GM19240 (cell line): ENCODE measurements around the gene LGR4.
"Not testable (repeated sequence)": the region's sequence is repeated elsewhere in the genome, so short reads cannot be mapped to it uniquely, and the experiment has no call there.

Experiments used
- DNase-seq: peaks from one replicate; pipeline ENCODE4 v3.0.0; 2011; ENCODE audit warnings: low spot score; ENCODE audit not compliant: insufficient read length

Gene LGR4

GRCh38 chr11:27353593-27354358, 118.8 kb downstream of the LGR4 start:
- DNase-seq: no peak

- DNase-seq: no peak
Measured at GRCh38 chr11:27352781-27353180, 119.8 kb downstream of the LGR4 start.

DNA sequence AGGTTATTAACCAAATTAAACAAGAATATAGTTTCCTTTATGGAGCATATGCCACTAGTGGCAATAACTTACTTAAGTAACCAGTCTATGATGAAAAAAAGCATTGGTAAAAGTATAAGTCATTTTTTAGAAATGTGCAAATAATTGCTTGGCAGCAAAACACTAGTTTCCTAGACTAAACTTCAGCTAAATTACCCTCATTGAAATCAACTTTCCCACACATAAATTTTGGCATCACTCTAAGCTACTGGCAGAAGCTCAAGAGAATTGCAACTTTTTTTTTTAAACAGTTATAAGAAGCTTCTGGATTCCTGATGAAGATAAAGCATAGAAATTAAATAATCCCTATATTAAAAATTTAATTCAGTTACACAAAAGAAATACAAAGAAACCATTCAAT, 122.1 kb downstream of the LGR4 start:
- no peak for DNase-seq

- no peak for DNase-seq
Measured at GRCh38 chr11:27349919-27350318, 122.7 kb downstream of the LGR4 start.

DNA sequence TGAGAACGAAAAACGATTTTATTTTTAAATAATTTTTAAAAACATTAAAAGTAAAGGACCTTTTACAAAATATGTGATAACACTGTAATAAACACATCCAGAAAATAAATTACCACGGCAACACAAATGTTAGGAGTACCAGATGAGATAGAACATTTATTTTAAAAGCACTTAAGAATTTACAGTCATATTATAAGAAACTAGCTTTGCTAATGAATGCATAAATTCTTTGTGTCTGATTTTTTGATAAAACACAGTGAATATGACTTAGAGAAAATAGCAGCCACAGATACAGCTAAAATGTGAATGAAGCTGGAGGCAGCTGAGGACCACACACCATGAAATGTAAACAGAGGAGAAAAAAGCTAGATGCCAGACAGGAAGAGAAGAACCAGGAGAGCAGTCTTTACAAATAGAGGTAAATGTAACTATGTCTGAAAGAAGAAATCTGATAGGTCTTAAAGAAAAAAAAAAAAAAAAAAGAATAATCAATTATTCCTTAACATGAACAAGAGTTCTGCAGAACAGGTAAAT, 124.2 kb downstream of the LGR4 start:
- DNase-seq: no peak

GRCh38 chr11:27347359-27348339, 124.9 kb downstream of the LGR4 start:
- no peak for DNase-seq

- DNase-seq: no peak
Measured at GRCh38 chr11:27339941-27340340, 132.6 kb downstream of the LGR4 start.

GRCh38 chr11:27334764-27335163, 137.8 kb downstream of the LGR4 start:
- DNase-seq: not testable (repeated sequence)

DNA sequence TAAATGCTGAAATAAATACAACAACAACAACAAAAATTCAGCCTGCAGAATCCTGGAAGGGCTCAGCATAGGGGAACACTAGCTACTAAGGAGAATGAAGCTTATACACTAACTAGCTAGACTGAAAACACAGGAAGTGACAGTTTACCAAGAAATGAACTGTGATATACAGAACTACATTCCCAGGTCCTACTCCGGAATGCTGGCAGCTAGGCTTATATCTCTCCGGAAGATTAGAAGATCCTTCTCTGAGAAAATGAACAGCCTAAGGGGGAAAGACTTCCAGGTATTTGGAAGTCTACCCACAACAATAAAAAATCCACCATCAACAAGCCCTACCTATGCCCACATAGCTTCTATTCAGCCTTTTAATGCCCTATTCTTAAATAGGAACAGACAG, 140.6 kb downstream of the LGR4 start:
- no peak for DNase-seq

DNA sequence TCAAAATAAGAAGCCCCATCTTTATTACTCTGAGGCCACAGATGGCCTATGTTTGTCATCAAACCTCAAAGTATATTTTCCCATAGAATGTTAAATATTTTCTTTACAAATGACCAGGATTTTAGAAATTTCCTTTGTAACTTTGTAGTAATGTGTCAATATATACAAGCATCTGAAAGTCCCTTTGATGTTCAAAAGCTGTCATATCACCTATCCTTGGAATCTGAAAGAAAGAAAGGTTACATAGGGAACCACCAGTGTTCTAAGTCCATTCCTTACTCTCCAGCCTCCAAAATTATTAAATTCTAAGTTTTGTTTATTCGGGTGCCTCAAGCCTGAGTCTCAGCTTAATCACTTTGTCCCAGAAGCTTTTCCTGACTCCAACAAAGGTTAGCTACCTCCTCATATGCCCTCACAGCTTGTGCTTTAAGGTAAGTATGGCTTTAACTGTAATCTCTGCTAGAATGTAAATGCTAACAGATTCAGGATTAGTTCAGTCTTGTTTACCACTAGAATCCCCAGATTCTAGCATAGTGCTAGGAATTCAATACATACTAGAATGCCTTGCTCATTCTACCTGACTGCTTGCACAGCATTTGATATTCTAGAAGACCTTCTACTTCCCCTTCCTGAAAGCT, 141.8 kb downstream of the LGR4 start:
- DNase-seq: no peak

- DNase-seq: no peak
Measured at GRCh38 chr11:27329867-27330632, 142.5 kb downstream of the LGR4 start.

DNA sequence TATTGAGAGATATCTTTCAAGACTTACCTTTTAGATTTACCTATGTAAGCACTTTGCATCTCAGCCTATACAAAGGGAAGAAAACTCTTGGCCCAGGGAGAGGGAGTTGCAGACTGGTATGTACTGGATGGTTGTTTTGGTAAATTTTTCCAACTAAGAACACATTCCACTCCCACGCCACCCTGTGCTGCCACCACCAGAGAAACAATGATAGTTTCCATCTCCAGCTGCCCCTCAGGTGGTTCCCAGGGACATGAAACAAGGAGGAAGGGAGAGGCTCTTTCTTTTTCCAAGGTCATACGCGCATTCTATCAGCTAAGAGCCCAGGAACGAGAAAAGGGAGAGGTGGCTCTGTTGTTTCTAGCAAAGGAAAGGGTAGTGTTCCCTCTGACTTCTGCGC, 144.0 kb downstream of the LGR4 start:
- DNase-seq: no peak

GRCh38 chr11:27327064-27327463, 145.5 kb downstream of the LGR4 start:
- not testable (repeated sequence) for DNase-seq

DNA sequence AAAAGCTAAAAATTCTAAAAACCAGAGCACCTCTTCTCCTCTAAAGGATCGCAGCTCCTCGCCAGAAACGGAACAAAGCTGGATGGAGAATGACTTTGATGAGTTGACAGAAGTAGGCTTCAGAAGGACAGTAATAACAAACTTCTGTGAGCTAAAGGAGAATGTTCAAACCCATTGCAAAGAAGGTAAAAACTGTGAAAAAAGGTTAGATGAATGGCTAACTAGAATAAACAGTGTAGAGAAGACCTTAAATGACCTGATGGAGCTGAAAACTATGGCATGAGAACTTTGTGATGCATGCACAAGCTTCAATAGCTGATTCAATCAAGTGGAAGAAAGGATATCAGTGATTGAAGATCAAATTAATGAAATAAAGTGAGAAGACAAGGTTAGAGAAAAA, 150.4 kb downstream of the LGR4 start:
- not testable (repeated sequence) for DNase-seq

DNA sequence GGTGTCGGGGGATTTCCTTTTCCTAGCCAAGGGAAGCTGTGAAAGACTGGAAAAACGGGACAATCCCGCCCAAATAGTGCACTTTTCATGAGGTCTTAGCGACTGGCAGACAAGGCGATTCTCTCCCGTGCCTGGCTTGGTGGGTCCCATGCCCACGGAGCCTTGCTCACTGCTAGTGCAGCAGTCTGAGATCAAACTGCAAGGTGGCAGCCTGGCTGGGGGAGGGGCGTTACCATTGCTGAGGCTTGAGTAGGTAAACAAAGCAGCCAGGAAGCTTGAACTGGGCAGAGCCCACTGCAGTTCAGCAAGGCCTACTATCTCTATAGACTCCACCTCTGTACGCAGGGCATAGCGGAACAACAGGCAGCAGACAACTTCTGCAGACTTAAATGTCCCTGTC, 151.2 kb downstream of the LGR4 start:
- DNase-seq: not testable (repeated sequence)

- peak; percentile 11 for DNase-seq
Measured at GRCh38 chr11:27319072-27319471, 153.5 kb downstream of the LGR4 start.

- no peak for DNase-seq
Measured at GRCh38 chr11:27317751-27318150, 154.8 kb downstream of the LGR4 start.
